HG03097 (cell line): ENCODE measurements around the gene PPP1R14B.

Source experiments
- ATAC-seq: cut with Tn5 transposase; IDR thresholded peaks from one replicate; pipeline ENCODE4 v1.9.1; 2021; ENCODE audit not compliant: unreplicated experiment, low FRiP score

The PPP1R14B gene

DNA sequence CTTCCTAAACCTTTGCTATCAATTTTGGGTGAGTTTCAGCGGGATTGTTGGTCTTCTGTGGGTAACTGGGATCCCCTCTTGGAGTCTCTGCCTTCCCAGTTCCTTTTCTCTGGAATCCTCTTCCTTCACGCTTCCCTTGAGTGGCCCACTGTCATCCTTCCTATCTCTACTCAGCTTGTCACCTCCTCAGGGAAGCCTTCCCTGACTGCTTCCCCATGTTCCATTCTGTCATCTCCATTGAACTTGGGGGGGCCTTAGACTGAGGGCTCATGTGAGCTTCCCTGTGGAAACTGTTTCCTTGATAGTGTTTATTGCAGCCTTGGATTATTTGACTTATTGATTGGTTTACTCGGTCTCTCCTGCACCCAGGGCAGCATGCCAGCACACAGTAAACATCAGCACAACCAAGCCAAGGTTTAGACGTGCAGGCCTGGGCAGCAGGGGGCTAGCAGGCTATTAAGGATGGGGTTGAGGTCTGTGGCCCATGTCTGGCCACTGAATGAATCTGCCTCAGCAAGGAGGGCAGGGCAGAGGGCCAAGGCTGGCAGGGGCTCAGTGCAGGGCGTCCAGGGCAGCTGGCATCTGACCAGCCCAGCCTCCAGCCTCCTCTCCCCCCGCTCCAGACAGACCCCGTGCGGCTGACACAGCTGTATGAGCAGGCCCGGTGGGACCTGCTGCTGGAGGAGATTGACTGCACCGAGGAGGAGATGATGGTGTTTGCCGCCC, 28.0 kb downstream of the PPP1R14B start:
- no peak for ATAC-seq

DNA sequence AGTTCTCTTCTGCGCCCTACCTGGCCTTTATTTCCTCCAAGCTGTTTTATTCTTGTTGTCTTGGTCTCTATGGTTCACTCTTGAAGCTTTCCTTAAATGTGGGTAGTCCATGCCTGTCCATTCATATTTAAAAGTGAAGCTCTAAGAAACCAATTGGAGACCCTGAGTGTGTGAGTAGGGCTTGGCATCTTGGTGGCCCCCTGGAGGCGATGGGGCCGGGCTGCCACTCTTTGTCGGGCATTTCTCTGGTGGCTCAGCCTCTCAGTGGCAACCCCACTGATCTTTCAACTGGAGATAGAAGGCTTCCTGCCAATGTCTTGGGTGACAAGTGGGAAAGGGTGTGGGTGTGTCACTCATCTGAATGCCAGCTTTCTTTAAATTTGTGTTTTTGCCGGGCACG, 29.9 kb downstream of the PPP1R14B start:
- ATAC-seq = no peak

DNA sequence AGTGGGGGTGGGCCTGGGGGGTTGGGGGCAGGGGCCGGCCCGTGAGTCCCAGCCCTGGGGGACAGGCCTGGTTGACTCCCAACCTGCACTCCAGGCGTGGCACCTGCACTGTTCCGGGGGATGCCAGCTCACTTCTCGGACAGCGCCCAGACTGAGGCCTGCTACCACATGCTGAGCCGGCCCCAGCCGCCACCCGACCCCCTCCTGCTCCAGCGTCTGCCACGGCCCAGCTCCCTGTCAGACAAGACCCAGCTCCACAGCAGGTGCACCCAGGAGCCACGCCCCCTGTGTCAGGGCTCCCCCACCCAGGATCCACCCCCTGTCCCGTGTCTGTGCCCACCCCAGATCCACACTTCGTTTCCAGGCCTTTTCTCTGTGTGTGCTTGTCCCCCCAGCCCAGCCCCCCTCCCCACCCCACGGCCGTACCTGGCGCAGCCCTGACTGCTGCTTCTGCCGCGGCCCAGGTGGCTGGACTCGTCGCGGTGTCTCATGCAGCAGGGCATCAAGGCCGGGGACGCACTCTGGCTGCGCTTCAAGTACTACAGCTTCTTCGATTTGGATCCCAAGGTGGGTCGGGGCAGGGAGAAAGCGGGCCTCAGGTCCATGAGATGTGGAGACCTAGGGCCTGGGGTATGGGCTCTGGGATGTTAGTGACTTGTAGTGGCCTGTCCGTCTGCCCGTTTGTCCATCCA, 35.4 kb downstream of the PPP1R14B start:
- no peak for ATAC-seq

DNA sequence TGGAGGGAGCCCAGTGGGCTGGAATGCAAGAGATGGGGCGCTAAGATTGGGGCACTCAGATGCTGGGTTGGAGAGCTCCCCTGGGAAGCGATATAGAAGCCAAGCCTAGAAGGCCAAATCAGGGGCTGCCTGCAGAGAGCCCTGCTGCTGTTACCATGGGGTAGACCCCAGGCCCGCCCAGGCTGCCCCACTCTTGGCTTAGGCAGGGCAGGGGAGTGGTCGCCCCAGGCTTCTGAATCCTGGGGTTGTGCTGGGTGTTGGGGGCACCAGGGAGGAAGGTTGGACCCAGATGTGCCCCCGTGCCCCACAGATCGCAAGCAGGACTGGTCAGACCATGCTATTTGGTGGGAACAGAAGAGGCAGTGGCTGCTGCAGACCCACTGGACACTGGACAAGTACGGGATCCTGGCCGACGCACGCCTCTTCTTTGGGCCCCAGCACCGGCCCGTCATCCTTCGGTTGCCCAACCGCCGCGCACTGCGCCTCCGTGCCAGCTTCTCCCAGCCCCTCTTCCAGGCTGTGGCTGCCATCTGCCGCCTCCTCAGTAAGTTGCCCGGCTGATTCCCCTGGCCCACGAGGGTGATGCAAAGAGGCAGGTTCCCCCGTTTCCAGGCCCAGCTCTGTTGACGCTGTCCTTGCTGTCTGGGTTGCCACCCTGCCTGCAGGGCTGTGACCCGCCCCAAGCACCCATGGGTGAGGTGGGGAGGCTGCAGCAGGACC, 36.3 kb downstream of the PPP1R14B start:
- ATAC-seq = no peak

DNA sequence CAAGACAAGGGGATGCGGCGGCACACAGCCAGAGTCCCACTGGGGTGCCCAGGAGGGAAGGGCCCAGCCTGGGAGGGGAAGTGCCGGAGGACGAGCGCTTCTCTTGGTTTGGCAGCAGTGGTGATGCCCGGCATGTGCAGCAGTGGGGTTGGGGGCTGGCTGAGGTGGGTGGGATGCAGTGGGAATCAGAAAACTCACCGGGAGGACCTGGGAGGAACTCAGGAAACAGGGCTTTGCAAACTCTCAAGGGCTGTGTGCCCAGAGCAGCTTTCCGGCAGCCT, 37.2 kb downstream of the PPP1R14B start:
- ATAC-seq = no peak

DNA sequence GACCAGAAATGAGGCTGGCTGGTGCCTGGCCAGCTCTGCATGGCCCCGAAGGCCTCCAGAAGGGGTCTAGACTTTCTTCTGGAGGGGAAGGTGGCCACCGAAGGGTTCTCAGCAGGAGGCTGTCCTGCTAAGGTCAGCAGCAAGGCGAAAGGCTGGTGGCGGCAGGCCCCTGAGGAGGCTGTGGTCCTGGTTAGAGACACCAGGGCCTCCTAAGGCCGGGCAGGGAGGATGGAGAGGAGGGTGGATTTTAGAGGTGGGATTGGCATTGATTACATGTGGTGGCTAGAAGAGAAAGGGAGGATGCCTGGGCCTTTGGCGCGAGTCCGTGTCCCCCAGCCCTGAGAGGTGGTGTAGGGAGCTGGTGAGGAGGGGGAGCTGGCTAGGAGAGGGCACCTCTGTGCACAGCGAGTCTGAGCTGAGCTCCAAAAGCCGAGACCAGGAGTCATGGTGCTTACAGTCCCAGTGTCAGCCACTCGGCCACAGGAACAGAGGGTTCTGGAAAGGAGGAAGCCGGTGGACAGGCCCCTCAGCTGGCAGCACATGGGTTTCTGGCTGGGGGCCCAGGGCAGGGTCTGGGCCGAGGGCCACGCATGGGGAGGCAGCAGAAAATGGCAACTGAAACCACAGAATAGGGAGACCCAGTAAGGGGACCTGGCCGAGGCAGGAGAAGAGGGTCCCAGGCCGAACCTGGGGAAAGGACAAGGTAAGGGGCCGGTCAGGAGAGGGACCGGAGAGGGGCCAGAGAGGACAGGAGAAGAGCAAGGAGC, 37.8 kb downstream of the PPP1R14B start:
- ATAC-seq = no peak

DNA sequence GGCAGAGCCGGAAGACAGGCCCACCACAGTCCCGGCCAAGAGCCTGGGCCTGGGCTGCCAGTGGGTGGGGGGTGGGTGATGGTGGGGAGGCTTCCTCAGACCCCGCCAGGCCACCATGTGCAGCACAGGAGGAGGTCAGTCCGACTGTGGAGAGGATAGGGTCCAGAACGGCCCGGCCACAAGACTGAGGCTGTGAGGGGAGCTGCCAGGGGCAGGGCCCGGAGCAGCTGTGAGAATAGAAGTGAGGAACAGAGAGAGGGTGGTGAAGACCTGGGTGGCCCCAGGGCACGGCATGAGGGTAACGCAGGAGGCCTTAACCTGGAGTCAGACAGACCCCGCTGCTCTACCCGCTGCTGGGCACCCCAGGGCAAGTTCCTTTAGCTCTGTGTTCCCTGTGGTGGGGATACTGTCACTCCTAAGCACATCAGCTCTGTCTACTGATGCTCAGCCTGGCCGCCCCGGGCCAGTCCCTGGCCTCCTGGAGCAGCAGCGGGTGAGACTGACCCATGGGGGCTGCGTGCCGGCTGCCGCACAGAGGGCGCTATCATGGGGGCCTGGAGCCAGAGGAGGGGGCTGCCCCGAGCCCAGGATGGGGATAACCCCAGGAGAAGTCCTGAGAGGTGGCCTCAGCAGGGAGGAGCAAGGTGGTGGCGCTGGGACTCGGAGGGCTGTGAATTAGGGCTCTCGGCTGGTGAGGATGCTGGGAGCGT, 38.5 kb downstream of the PPP1R14B start:
- ATAC-seq = no peak

DNA sequence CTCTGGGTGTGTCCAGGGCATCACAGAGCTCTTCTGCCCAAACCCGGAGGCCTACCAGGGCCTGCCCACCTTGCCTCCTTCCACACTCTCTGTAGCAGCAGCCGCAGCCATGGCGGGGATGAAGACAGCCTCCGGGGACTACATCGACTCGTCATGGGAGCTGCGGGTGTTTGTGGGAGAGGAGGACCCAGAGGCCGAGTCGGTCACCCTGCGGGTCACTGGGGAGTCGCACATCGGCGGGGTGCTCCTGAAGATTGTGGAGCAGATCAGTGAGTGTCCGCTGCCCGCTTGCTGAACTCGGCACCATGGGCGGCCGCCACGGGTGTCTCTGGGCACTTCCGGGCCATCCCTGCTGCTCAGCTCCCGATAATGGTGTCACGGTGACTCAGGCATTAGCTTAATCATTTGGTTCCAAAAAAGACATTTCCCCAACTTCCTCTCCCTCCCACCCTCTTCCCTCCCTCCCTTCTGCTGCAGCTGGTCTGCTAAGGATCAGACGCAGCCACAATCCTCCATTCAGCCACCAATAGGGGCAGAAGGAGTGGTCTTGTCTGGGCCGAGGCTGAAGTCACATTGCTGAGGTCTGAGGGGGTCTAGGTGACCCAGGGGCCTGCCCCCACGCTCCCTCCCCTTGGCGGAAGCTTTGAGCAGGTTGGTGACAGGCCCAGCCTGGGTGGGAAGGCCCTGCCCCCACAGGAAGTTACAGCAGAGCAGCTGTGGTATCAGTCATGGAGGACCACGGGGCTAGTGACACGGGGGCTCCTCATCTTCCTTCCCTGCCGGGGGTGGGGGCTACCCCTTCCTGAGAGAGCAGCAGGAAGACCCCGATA, 39.3 kb downstream of the PPP1R14B start:
- ATAC-seq = no peak

DNA sequence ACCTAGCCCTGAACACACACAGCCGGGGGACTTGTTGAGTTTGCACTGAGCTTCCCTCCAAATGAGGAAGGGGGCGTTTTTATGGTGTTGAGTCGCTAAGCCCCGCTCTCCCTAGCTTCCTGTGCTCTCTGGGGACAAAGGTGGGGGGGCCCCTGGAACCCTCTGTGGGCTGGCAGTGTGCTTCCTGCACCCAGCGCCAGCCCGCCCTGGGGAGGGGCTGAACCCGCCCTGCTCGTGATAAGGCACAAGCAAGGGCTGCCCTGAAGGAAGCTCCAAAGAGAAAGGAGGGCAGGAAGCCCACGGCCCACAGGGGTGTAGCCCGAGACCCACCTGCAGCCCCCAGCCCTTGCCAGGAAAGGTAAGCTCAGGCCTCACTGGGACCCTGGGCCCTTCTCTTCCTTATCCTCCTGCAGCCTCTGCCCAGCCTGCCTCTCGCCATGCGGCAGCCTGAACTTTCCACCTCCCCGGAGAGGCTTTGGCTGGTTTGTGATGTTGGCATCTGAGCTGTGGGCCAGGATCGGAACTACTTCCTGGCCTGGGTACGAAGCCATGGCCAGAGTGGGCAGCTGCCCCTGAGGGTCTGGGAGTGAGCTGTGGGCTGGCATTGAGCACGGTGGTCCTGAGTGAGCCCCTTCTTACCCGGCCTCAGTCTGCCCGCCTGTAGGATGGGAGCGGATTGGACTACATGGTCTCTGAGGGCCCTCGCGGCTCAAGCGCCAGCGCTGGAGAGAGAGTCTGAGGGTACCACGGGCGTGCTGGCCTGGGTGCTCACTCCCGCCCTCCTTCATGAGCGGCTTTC, 40.1 kb downstream of the PPP1R14B start, which contains the start of gene FERMT3:
Gene FERMT3 (plus strand): TSS at position 265 of the 799 bp plus-strand sequence. CDS start 644 bp downstream, outside the sequence.
- ATAC-seq = no peak

DNA sequence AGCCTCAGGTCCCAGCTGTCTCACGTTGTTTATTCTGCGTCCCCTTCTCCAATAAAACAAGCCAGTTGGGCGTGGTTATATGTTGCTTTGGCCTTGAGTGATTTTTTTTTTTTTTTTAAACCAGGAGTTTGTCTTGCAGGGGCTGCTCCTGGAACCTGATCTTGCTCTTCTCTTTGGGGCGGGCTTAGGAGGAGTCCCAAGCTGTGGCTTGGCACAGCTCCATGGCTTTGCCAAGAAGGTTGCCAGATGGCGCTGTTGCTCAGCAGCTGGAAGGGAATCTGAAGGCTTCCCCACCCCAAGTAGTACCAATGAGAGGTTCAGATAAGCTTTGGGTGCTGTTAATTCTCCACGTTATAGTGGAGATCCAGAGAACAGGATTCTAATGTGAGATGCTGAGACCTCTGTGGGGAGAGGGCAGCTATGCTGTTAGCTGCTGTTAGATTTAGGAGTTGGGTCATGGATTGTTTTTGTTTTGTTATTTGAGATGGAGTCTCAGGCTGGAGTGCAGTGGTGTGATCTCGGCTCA, 42.2 kb downstream of the PPP1R14B start:
- ATAC-seq = no peak

DNA sequence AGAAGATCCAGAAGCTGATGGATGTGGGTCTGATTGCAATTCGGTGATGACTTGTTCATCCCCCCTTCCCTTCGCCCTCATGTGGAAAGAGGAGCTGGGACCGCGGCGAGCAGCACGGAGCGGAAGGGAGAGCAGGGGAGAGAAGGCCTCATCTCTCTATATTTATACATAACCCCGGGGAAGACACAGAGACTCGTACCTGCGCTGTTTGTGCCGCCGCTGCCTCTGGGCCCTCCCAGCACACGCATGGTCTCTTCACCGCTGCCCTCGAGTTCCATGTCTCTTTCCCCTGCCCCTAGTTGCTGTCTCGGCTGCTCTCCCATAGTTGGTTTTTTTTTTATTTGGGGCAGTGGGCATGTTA, 42.7 kb downstream of the PPP1R14B start:
- no peak for ATAC-seq

DNA sequence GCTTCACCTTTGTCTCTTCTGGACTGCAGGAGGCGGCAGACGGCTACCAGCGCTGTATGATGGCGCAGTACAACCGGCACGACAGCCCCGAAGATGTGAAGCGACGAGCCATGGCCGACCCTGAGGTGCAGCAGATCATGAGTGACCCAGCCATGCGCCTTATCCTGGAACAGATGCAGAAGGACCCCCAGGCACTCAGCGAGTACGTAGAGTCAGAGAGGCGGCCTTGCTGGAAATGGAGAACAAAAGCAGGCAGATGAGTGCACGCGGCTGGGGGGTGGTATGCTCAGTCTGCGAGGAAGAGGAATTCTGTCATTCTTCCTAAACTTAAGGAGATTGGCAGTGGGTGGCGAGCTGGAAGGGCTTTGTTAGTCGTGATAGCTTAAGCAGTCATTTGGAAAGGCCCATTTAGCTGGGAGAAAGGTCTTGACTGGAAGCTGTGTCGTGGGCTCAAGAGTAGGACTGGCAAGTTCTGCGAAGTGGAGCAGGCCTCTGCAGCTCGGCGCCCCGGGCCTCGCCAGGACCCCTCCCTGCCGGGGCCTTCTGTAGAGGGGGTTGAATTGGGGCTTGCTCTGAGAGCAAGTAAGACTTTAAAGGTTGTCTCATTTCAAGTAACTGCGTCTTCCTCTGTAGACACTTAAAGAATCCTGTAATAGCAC, 43.2 kb downstream of the PPP1R14B start:
- ATAC-seq = no peak

DNA sequence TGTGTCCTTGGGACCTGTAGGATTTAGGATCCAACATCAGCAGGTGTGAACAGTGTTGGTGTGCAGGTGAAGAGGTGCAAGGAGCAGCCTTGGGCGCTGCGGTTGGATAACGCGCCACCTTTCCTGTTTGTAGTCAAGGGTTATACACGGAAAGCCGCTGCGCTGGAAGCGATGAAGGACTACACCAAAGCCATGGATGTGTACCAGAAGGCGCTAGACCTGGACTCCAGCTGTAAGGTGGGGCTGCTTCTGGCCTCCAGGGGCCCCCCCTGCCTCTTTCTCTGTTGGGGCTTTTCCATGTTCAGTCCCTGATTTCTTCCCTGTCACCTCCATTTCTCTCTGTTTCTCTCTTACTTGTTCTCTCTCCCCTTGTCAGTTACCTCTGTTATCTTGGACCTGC, 43.8 kb downstream of the PPP1R14B start:
- no peak for ATAC-seq

DNA sequence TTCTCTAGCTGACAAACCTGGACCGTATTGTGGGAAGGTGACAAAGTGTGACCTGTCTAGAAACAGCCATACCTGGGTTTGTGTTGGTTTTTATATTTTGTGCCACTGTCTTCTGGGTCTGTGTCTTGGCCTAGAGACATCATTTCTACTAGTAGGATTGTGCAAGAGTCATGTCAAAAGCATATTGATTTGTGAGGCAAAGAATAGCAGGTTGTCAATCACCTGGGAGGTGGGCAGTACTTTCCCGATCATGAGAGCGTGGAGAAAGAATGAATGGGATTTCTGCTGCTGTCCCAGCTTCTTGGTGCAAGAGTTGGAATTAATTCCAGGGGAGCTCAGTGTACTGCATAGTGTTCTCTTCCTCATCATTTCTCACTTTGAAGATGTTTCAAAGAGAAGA, 45.2 kb downstream of the PPP1R14B start:
- no peak for ATAC-seq

DNA sequence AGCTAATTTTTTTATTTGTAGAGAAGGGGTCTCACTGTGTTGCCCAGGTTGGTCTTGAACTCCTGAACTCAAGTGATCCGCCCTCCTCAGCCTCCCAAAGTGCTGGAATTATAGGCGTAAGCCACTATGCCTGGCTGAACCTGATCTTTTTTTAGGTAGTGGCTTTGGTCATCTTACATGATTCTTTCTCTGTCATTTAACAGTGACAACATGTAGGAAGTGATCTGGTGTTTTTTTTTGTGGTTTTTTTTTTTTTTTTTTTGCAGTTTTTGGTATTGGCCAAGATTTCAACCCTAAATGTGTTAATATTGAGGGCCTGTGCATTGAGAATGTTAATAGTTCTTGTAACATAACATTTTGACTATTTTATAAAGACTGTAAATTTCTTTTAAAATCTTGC, 48.2 kb downstream of the PPP1R14B start:
- no peak for ATAC-seq

DNA sequence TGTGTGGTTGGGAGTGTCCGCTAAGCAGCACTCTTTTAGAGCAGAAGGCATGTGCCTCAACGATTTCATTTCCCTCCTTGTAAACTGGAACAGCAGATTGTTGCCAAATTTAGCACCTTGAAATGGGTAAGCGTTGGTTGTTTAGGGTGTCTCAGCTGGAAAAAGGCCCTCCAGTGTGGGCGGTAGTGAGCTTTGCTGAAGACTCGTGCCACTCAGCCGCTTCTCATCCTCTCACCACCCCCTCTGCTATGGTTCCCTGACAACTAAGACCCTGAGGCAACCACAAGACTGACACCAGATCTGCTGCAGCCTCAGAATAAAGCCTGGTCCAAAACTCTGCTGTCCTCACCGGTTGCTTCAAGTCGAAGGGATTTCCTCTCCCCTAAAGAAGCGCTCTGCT, 50.1 kb downstream of the PPP1R14B start:
- no peak for ATAC-seq
